ENCODE measurements around the gene CLDN10. TPM values are rescaled to one million over a fixed set of nuclear protein-coding genes. Genes with fewer than 3 reads are reported as not detected.

The CLDN10 gene
- total RNA-seq, 1 experiment from 2014 or later = not detected

DNA sequence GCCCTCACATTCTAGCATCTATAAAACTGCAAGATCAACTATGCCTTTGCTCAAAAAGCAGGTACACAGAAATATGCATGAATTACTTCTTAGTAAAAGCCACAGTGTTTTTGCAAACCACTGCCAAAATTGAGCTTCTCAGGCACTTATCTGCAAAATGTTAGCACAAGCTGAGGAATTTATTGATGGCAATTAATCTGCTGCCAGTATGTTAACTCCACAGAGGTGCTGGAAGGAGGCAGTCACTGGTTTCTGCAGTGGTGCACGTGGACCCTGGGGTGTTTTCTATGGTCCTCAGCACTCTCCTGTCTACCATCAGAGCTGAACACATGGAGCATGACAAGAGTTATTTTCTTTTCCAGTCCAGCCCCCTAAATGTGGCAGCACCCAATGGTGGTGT, 44.2 kb downstream of the CLDN10 start:
- H3K4me3 Mint-ChIP-seq (ENCODE audit: unreplicated experiment) = no peak overlapping the region
- H3K4me3 ChIP-seq (ENCODE audit: low read depth, low read length) = no peak overlapping the region
- no TSS peak for BruUV-seq (replicated peaks)
- no peaks in the 10 kb centered on the region for H3K36me3 Mint-ChIP-seq (ENCODE audit: insufficient read depth, unreplicated experiment)
- no peak for DNase-seq
- H3K9me3 ChIP-seq = no peaks in the 10 kb centered on the region
- H3K27me3 Mint-ChIP-seq (ENCODE audit: insufficient read depth, unreplicated experiment) = no peaks in the 10 kb centered on the region
- no peaks in the 10 kb centered on the region for H3K36me3 ChIP-seq (ENCODE audit: control insufficient read depth, insufficient read depth, low read length)
- no peaks in the 10 kb centered on the region for H3K9me3 Mint-ChIP-seq (ENCODE audit: unreplicated experiment)
- ChIA-PET POLR2A (no interaction called here), CTCF (no interaction called here)
- H3K4me1 ChIP-seq = no peaks in the 10 kb centered on the region
- H3K4me1 Mint-ChIP-seq (ENCODE audit: low read depth, unreplicated experiment) = no peaks in the 10 kb centered on the region
- H3K27me3 ChIP-seq (replicated peaks; ENCODE audit: control insufficient read depth, insufficient read depth, low read length) = no peaks in the 10 kb centered on the region
- intact Hi-C loops (cut with micrococcal nuclease; ENCODE audit: unreplicated experiment) = no loop called here
- H3K27ac Mint-ChIP-seq (ENCODE audit: unreplicated experiment) = no peak overlapping the region
- no peak for TF ChIP-seq CTCF (IDR thresholded peaks at IDR 0.05; ENCODE audit: insufficient read depth in 1 of 2, low read depth in 1 of 2, low read length in 1 of 2, severe bottlenecking in 1 of 2, unreplicated experiment in 1 of 2)

DNA sequence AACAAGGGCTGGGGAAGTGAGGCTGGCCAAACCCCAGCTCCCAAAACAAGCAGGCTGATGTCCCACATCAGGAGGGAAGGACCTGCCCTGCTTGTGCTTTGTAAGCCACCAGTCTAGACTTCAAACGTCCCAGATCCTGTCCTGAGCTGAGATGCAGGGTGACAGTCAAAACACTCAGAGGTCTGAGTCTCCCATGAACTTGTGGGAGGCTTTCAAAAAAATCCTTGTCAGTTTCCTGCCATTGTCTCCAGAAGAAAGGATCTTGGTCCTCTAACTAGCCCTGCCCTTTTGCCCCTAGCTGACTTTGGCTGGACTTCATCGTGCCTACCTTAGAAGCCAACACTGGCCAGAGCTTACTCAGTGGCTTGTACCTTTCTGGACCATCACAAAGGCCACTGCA, 48.7 kb downstream of the CLDN10 start:
- no peaks in the 10 kb centered on the region for H3K27me3 Mint-ChIP-seq (ENCODE audit: insufficient read depth, unreplicated experiment)
- TF ChIP-seq CTCF (IDR thresholded peaks at IDR 0.05; ENCODE audit: insufficient read depth in 1 of 2, low read depth in 1 of 2, low read length in 1 of 2, severe bottlenecking in 1 of 2, unreplicated experiment in 1 of 2) = no peak
- no peaks in the 10 kb centered on the region for H3K36me3 Mint-ChIP-seq (ENCODE audit: insufficient read depth, unreplicated experiment)
- H3K4me3 Mint-ChIP-seq (ENCODE audit: unreplicated experiment) = no peak overlapping the region
- H3K36me3 ChIP-seq (ENCODE audit: control insufficient read depth, insufficient read depth, low read length) = no peaks in the 10 kb centered on the region
- intact Hi-C loops (cut with micrococcal nuclease; ENCODE audit: unreplicated experiment) = no loop called here
- POLR2A ChIA-PET = no interaction called here
- no TSS peak for BruUV-seq (replicated peaks)
- no peak overlapping the region for H3K4me3 ChIP-seq (ENCODE audit: low read depth, low read length)
- no peak overlapping the region for H3K27ac Mint-ChIP-seq (ENCODE audit: unreplicated experiment)
- DNase-seq = no peak
- no peaks in the 10 kb centered on the region for H3K27me3 ChIP-seq (replicated peaks; ENCODE audit: control insufficient read depth, insufficient read depth, low read length)
- CTCF ChIA-PET = interaction anchor here (0.5 to 0.6 kb wide), 2 partner anchors 20 to 21 kb away, joined by 3 read pairs; no protein-coding TSS in a partner anchor
- H3K9me3 Mint-ChIP-seq (ENCODE audit: unreplicated experiment) = no peaks in the 10 kb centered on the region
- no peaks in the 10 kb centered on the region for H3K9me3 ChIP-seq
- peaks cover 7% of the 10 kb centered on the region for H3K4me1 ChIP-seq
- H3K4me1 Mint-ChIP-seq (ENCODE audit: low read depth, unreplicated experiment) = no peaks in the 10 kb centered on the region

GRCh38 chr13:95601906-95602305, 49.4 kb downstream of the CLDN10 start:
- Histone ChIP-seq H3K27me3 (replicated peaks; ENCODE audit: control insufficient read depth, insufficient read depth, low read length) (no peaks in the 10 kb centered on the region), H3K36me3 (ENCODE audit: control insufficient read depth, insufficient read depth, low read length) (no peaks in the 10 kb centered on the region), H3K9me3 (no peaks in the 10 kb centered on the region), H3K4me3 (ENCODE audit: low read depth, low read length) (no peak overlapping the region), H3K4me1 (peaks cover 7% of the 10 kb centered on the region)
- no peak for TF ChIP-seq CTCF (IDR thresholded peaks at IDR 0.05; ENCODE audit: insufficient read depth in 1 of 2, low read depth in 1 of 2, low read length in 1 of 2, severe bottlenecking in 1 of 2, unreplicated experiment in 1 of 2)
- POLR2A ChIA-PET = no interaction called here
- Mint-ChIP-seq H3K27me3 (ENCODE audit: insufficient read depth, unreplicated experiment) (no peaks in the 10 kb centered on the region), H3K4me1 (ENCODE audit: low read depth, unreplicated experiment) (no peaks in the 10 kb centered on the region), H3K4me3 (ENCODE audit: unreplicated experiment) (no peak overlapping the region), H3K36me3 (ENCODE audit: insufficient read depth, unreplicated experiment) (no peaks in the 10 kb centered on the region), H3K27ac (ENCODE audit: unreplicated experiment) (no peak overlapping the region), H3K9me3 (ENCODE audit: unreplicated experiment) (no peaks in the 10 kb centered on the region)
- BruUV-seq (replicated peaks) = no TSS peak
- DNase-seq = no peak
- CTCF ChIA-PET = no interaction called here
- intact Hi-C loops (cut with micrococcal nuclease; ENCODE audit: unreplicated experiment) = no loop called here
